Activated CD4-positive, alpha-beta T cell treated with anti-CD3 and anti-CD28 coated beads, Interleukin-2, Interleukin-6, amounts not matched to agents 100 ng/mL and 50 ng/mL, durations not matched to agents 16 hours and 8 hours (primary cell): ENCODE results near the gene MMP17.
"Not testable (repeated sequence)": the region's sequence is repeated elsewhere in the genome, so short reads cannot be mapped to it uniquely, and the experiment has no call there.

Source experiments
- DNase-seq: peaks from one replicate; pipeline ENCODE4 v3.0.0-alpha.2; 2020

MMP17 gene

DNA sequence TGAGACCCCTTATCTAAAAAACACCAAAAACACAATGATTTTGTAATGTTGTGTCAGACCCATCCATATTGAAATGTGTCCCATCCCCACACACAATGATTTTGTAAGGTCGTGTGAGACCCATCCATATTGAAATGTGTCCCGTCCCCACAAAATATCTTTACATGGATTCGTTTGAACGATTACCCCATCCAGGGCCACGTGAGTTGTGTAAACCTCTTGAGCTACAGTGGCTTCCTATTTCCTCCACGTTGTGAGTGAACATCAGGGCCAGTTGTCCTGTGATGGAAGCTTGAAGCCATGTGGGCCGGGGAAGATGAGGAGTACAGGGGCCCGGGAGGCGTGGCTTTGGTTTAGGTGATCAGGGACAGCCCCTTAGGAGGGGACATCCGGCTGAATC is 39.3 kb downstream of the MMP17 start:
- no peak for DNase-seq

DNA sequence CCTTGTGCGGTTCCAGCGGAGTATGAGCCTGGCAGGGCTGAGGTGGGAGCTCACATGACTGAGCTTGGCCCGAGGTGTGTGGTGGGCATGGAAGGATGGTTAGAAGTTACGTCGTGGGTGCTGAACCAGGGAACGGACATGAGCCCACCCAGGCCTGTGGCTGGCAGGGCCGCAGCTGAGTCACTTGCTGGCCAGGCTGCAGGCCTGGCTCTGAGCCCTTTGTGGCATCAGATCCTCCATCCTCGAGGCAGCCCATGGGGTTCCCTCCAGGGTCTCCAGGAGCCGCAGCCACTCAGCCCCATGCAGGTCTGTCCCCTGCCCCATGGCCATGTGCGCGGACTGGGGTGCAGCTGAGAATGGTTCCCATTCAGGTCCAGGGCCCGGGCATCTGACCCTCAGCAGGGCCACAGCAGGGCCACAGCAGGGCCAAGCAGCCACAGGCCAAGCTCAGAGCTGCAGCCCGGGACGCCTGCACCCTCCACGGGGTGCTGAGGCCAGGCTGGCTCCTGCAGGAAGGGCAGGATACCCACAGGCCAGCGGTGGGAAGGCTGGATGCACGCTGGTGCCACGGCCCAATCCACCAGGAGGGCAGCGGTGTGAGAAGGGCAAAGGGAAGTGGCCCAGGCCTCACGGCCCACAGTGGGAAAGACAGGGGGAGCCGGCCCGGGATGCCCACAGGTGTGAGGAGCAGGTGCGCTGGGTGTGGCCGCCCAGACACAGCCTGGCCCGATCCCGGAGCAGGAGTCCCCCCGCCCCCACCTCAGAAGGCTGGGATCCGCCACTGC is 39.9 kb downstream of the MMP17 start:
- no peak for DNase-seq

DNA sequence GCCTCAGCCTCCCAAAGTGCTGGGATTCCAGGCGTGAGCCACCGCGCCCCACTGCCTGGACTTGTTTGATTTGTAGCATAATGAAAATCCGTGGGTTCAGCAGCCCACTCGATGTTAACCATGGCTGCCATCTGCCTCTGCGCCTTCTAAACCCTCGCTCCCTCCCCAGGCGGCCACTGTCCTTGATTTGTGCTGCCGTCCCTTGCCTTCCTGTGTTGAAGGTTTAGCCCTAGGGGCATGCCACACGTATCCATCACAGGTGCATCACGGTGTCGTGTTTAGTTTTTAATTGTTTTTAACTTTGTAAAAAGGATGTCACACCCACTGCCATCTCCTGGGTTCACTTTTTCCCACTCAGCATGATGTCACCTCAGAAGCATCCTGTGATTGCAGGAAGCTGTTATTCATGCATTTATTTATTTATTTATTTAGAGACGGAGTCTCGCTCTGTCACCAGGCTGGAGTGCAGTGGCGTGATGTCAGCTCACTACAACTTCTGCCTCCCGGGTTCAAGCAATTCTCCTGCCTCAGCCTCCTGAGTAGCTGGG is 41.8 kb downstream of the MMP17 start:
- no peak for DNase-seq

DNA sequence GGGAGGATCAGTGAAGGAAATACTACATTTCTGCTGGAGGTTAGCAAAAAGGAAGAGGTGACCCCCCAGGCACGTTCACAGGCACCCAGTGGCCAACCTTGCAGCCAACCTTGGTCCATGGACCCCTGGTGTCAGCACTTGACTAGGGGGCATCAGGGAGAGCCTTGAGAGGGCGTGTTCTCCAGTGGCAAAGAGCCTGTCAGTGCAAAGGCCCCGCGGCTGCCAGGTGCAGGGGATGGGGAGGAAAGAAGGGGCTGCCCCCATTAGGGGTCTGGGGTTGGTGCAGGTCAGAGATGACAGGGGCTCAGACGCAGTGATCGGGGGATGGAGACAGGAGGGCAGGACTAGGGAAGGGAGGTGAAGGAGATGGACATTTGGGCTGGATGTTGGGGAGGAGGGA is 43.5 kb downstream of the MMP17 start:
- DNase-seq, result no peak

DNA sequence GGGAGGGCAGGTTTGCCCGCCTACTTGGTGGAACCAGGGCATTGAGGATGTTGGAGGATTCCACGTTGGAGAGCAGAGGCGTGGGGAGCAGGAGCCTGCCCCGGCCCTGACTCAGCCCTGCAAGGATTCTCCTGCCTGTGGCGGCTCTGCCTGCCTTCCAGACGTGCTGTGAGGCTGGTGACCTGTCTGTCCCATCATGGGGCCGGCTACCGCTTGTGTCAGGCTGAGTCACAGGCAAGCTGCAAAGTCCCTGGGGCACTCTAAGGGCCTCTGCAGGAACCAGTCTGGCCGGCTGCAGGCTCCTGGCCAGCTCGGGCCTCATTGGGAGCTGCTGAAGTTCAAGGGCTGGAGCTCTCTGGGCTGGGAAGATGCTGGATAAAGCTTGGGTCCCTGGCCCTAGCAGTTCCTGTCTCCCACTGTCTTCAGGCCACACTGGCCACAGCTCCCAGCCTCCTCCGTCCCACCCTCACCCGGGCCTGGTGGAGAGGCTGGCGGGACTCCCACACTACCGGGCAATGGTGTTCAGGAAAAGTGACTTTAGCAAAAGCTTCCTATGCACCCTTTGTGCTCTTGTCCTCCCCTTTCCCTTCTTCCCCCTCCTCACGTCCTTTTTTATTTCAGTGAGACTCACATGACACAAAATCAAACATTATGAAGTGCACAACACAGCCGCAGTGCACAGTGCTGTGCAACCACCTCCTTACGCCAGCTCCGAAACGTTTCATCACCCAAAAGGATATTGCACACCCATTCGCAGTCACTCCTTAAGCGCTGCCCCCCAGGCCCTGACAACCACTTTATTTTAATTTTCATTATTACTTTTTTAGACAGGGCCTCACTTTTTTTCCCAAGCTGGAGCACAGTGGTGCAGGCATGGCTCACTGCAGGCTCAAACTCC is 44.2 kb downstream of the MMP17 start:
- no peak for DNase-seq

DNA sequence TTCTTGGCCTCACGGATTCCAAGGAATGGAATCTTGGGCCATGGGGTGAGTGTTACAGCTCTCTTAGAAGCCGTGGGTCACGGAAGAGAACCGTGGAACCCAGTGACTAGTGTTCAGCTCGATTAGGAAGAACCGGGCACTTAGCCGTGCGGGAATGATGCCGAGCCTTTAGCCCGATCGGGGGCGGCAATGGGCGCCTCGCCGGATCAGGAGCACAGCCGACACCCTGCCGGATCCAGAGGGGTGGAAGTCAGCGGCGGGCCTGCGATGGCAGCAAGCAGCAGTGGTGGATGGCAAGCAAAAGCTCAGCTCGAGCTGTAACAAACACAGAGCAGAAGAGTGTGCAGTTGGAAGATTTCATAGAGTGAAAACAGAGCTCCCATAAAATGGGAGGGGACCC is 45.1 kb downstream of the MMP17 start:
- no peak for DNase-seq

DNA sequence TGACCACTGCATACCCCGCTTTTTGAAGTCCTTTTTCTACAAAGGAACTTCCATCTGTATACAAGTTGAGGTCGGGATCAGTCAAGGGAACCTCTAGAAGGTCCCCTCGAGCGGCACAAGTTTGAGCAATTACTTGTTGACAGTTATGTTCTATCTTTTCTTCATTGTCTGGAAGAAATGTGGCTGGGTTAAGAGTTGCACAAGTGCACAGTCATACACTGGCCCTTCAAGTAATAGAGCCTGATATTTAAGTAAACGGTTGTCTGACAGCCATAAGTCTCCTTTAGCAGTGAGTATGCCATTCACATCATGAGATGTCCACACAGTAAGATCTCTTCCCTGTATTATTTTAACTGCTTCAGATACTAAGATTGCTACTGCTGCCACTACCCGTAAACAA is 46.8 kb downstream of the MMP17 start:
- DNase-seq, result not testable (repeated sequence)

DNA sequence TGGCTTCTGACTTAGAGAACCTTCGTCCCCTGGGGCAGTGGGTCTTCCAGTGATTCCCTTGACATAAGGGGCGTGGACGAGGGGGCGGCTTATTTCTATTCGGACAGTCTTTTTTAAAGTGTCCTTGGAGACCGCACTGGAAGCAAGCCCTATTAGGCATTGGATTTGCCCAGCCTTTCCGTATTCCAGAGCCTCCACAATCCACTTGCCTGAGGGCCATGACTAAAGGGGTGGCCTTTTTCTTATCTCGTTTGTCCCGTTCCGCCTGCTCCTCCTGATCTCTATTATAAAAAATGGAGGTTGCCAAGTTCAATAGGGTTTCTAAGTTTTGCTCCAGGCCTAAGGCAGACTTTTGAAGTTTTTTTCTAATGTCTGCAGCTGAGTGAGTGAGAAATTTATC is 49.0 kb downstream of the MMP17 start:
- not testable (repeated sequence) for DNase-seq

DNA sequence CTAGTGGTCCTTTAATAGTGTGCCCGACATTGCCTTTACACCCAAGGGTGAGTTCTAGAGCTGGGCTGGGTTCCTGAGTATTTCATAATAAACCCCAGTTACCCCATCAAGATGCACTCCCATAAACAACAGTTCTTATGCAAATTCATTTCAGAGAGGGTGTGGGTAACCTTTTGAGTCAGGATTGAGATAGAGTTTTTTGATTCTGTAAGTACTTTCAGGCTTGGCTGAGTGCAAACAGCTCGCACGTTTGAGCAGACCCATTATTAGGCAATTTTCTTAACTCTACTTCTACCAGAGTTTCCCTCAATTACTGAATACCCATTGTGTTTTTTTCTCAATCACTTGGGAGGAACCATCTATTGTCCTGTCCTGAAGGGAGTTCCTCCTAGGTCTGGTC is 50.2 kb downstream of the MMP17 start:
- DNase-seq, result not testable (repeated sequence)

DNA sequence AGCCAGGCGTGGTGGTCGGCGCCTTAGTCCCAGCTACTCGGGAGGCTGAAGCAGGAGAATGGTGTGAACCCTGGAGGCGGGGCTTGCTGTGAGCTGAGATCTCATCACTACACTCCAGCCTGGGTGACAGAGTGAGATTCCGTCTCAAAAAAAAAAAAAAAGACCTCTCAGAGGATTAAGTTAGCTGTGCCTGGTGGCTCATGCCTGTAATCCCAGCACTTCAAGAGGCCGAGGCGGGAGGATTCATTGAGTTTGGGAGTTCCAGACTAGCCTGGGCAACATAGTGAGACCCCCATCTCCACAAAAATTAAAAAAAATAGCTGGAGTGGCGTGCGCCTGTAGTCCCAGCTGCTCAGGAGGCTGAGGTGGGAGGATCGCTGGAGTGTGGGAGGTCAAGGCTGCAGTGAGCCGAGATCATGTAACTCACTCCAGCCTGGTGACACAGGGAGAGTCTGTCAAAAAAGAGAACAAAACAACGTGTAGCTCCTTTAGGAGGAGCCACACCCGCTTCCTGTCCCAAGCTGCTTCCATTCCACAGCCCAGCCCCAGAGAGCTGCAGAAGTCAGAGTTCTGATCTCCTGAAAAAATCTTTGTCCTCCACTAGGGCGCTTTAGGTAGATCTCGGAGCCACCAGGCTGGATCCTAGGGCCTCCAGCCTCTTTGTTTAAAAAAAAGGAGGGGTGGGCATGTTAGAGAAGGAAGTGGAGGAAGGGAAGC is 54.8 kb downstream of the MMP17 start:
- no peak for DNase-seq

DNA sequence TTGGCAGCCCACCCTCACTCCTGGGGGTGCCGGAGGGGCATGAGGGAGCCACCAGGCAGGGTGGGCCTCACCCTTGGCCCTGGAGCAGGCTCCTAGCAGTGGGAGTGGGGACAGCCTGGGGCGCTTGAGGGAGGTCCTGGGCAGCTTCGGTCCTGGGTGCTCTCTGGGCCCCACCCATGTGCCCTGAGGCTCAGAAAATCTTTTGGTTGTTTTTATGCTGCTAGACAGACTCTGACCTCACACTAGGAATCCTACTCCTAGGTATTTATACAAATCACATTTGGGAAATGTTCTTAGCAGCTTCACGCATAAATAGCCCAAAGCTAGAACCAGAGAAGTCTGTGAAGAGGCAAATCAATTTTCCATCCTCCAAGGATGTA is 55.3 kb downstream of the MMP17 start:
- DNase-seq, result no peak

DNA sequence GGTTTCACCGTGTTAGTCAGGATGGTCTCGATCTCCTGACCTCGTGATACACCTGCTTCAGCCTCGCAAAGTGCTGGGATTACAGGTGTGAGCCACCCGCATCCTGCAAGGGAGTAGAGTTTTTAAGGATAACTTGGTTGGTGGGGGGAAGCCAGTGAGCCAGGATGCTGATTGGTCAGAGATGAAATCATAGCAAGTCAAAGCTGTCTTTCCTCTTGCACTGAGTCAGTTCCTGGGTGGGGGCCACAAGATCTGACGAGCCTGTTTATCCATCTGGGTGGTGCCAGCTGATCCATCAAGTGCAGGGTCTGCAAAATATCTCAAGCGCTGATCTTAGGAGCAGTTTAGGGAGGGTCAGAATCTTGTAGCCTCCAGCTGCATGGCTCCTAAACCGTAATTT is 56.9 kb downstream of the MMP17 start:
- not testable (repeated sequence) for DNase-seq

DNA sequence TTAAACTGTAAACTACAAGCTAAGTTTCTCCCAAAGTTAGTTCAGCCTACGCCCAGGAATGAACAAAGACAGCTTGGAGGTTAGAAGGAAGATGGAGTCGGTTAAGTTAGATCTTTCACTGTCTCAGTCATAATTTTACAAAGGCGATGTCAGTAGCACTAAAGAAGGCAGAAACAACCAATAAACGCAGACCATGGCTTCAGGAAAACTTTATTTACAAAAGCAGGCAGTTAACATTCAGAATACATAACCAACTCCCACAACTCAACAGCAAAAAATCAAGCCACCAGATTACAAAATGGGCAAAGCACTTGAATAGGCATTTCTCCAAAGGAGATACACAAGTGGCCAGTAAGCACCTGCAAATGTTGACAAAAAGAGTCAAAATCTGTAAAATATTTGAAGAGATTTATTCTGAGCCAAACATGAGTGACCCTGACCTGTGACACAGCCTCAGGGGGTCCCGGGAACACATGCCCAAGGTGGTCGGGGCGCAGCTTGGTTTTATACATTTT is 57.4 kb downstream of the MMP17 start:
- DNase-seq, result no peak

DNA sequence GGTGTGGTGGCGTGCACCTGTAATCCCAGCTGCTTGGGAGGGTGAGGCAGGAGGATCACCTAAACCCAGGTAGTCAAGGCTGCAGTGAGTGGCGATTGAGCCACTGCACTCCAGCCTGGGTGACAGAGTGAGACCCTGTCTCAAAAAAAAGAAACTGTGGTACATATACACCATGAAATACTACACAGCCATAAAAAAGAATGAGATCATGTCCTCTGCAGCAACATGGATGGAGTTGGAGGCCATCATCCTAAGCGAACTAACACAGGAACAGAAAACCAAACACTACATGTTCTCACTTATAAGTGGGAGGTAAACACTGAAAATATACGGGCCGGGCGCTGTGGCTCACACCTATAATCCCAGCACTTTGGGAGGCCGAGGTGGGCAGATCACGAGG is 63.5 kb downstream of the MMP17 start:
- not testable (repeated sequence) for DNase-seq

DNA sequence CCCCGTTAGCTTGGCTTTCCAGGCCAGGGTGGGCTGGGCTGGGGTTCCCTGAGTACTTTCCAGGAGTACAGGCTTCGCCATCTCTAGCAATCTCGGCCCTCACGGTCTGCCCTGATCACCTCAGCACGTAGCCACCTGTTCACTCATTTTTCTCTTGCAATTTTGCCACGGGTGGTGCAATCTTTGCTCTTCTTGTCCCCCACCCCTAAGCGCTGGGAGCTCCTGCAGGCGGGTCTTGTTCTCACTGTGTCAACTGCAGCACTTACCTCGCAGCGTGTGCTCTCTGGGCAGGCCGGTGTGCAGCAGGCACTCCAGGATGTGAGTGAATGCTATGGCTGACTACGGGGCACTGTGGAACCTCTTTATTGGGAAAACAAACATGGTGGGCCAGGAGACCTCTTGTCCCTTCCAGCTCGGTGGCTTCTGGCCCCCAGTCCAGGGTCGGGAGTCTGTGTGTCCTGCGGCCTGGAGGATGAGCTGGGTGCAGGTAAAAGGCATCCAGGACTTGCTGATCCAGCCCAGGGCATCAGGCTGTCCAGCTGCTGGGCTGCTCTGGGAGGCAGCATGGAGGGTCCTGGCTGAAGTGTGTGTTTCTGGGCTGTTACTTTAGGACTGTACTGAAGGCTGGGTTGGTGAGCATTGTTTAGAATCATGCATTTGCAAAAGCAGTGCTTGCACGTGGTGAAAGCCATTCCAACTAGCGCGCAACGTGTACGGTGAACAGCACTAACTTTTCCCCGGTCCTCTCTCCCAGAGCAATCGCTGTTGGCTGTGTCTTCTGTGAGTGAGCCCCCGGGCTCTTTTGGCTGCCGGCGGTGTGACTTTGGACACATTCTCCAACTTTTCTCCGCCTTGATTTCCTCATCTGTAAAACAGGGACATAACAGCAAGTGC is 64.8 kb downstream of the MMP17 start:
- DNase-seq, result no peak

DNA sequence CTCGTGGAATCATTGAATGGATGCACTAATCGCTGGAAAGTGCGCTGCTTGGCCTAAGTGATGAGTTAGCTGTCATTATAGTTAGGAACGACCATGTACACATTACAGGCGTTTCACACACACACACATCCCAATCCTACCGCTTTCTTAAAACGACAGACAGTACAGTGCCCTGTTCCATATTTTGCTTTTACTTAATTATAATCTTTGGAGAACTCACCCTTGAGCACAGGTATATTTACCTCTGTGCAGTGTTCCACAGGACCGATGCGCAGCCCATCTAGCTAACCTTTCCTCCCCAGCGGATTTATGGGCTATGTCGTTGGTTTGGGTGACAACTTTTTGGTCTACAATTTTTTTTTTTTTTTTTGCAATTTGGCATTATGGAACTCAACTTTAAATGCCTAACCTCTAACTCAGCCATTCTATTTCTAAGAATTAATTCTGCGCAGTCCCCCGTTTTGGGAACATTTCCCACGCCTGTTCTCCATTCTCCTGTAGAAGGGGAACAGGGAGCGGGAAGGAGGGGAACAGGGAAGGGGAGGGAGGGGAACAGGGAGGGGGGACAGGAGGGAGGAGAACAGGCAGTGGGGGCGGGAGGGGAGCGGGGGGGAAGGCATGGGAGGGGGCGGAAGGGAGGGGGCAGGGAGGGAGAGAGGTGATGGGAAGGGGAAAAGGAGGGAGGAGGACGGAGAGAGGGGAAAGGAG is 65.6 kb downstream of the MMP17 start:
- DNase-seq, result no peak

DNA sequence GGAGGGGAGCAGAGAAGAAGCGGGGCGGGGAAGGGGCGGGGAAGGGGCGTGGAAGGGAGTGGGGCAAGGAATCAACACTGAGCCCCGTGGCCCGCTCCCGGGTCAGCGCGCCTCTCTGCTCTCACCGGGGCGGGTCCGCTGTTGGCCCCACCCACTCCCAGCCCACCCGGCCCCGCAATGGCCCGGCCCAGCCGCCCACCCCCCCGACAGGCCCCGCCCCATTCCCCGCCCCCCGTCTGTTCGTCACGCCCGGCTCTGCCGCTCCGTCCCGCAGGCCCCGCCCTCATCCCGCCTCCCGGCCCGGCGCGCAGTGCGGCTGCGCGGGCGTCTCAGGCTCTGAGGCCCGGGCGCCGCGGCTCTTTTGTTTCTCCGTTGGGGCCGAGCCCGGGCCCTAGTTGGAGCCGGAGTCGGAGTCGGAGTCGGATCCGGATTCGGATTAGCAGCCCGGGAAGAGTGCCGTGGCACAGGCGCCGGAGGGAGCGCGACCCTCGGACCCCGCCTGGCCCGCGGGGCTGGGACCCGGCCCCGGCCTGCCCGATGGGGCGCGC is 66.2 kb downstream of the MMP17 start, which contains the start of gene ULK1:
Gene ULK1 (plus strand): TSS at position 310 of the 548 bp plus-strand sequence. CDS start 380 bp downstream, outside the sequence.
- DNase-seq, result peak; percentile 94

DNA sequence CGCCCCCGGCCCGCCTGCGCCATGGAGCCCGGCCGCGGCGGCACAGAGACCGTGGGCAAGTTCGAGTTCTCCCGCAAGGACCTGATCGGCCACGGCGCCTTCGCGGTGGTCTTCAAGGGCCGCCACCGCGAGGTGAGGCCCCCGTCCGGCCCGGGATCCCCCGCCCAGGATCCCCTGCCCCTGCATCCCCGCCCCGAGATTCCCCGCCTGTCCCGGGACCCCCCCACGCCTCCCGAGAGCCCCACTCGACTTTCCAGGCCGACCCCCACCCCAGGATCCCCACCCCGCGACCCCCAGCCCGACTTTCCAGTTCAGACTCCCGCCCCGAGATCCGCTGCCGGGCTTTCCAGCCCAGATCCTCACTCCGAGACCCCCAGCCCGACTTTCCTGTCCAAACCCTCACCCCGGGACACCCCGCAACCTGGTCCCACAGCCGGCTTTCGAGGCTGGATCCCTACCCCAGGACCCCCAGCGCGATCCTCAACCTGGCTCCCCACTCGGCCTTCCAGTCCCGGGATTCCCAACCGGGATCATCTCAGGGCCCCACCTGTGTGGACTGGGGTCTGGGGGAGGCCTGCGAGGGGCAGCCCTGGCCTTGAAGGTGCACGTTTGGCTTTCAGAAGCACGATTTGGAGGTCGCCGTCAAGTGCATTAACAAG is 66.9 kb downstream of the MMP17 start:
- peak; percentile 14 for DNase-seq

DNA sequence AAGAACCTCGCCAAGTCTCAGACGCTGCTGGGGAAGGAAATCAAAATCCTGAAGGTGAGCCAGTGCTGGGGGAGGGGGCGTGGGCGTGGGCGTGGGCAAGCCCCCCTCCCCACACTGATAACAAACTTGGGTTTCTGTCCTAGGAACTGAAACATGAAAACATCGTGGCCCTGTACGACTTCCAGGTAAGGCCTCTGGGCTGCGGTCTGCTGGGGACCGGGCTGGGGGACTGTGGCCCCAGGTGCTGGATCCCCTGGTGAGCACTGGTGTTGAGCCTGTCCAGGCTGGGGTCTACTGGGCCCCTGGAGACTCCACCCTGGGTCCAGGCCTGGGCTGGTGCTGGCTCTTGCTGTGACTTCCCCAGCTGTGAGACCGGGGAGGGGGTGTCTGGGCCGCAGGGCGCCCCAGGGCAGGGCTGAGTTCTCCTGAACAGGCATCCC is 67.5 kb downstream of the MMP17 start:
- no peak for DNase-seq
